Measurements from ENCODE around the gene TPK1. TPM values are rescaled to one million over a fixed set of nuclear protein-coding genes. Genes with fewer than 3 reads are reported as not detected.

TPK1 gene
- total RNA-seq, 6 donors from 2014 or later: 4.2 to 12.3 (median 9.1) TPM

- Histone ChIP-seq H3K9me3 (peaks cover 0 to 7% (median 0%) of the 10 kb centered on the region in 4 donors), H3K27ac (no peak overlapping the region), H3K27me3 (no peaks in the 10 kb centered on the region), H3K4me1 (no peaks in the 10 kb centered on the region), H3K36me3 (no peaks in the 10 kb centered on the region), H3K4me3 (no peak overlapping the region)
- DNase-seq: peak in 1 of 2 donors; percentile 79
- 99% methylated on average over 19 of the region's 24 CpGs; no CpG with 5 or more reads in 1 of the 2 donors for WGBS, 2 donors
- TF ChIP-seq POLR2A (IDR thresholded peaks at IDR 0.05) (no peak), CTCF (IDR thresholded peaks at IDR 0.05) (no peak), POLR2AphosphoS5 (IDR thresholded peaks at IDR 0.05) (no peak), EP300 (IDR thresholded peaks at IDR 0.05) (no peak)
- ATAC-seq (ENCODE audit: low FRiP score in 2 of 2): no peak
These were observed 185.4 kb downstream of the TPK1 start for GRCh38 chr7:144650439-144650838.

- ATAC-seq (ENCODE audit: low FRiP score in 2 of 2) (no peak), DNase-seq (no peak)
- Histone ChIP-seq H3K27me3 (no peaks in the 10 kb centered on the region), H3K4me1 (no peaks in the 10 kb centered on the region), H3K36me3 (no peaks in the 10 kb centered on the region), H3K4me3 (no peak overlapping the region), H3K9me3 (peaks cover 0 to 7% (median 0%) of the 10 kb centered on the region in 4 donors), H3K27ac (no peak overlapping the region)
- 89 to 90% methylated on average over 2 of the region's 2 CpGs for WGBS, 2 donors
- no peak for TF ChIP-seq CTCF (IDR thresholded peaks at IDR 0.05)
- TF ChIP-seq POLR2AphosphoS5 (IDR thresholded peaks at IDR 0.05): no peak
- TF ChIP-seq POLR2A (IDR thresholded peaks at IDR 0.05): no peak
- no peak for TF ChIP-seq EP300 (IDR thresholded peaks at IDR 0.05)
These were observed 186.7 kb downstream of the TPK1 start for GRCh38 chr7:144649120-144649519.

GRCh38 chr7:144641389-144642044 is 194.3 kb downstream of the TPK1 start:
- H3K27ac ChIP-seq: no peak overlapping the region
- DNase-seq (no peak), ATAC-seq (ENCODE audit: low FRiP score in 2 of 2) (no peak)
- no peaks in the 10 kb centered on the region for H3K36me3 ChIP-seq
- no peaks in the 10 kb centered on the region for H3K9me3 ChIP-seq
- WGBS, 2 donors: 75 to 79% methylated on average over 4 of the region's 4 CpGs
- no peaks in the 10 kb centered on the region for H3K4me1 ChIP-seq
- no peak for TF ChIP-seq CTCF (IDR thresholded peaks at IDR 0.05)
- no peak for TF ChIP-seq POLR2A (IDR thresholded peaks at IDR 0.05)
- TF ChIP-seq EP300 (IDR thresholded peaks at IDR 0.05): no peak
- no peak for TF ChIP-seq POLR2AphosphoS5 (IDR thresholded peaks at IDR 0.05)
- no peak overlapping the region for H3K4me3 ChIP-seq
- H3K27me3 ChIP-seq: no peaks in the 10 kb centered on the region

- no peak overlapping the region for H3K4me3 ChIP-seq
- H3K4me1 ChIP-seq: no peaks in the 10 kb centered on the region
- no peaks in the 10 kb centered on the region for H3K9me3 ChIP-seq
- H3K27me3 ChIP-seq: no peaks in the 10 kb centered on the region
- no peak overlapping the region for H3K27ac ChIP-seq
- TF ChIP-seq POLR2A (IDR thresholded peaks at IDR 0.05) (no peak), EP300 (IDR thresholded peaks at IDR 0.05) (no peak), CTCF (IDR thresholded peaks at IDR 0.05) (no peak), POLR2AphosphoS5 (IDR thresholded peaks at IDR 0.05) (no peak)
- 77 to 79% methylated on average over 2 of the region's 2 CpGs for WGBS, 2 donors
- DNase-seq (no peak), ATAC-seq (ENCODE audit: low FRiP score in 2 of 2) (no peak)
- no peaks in the 10 kb centered on the region for H3K36me3 ChIP-seq
These were observed 203.1 kb downstream of the TPK1 start for GRCh38 chr7:144632724-144633123.

- DNase-seq (no peak), ATAC-seq (ENCODE audit: low FRiP score in 2 of 2) (no peak)
- Histone ChIP-seq H3K4me3 (no peak overlapping the region), H3K4me1 (no peaks in the 10 kb centered on the region), H3K27ac (no peak overlapping the region), H3K36me3 (no peaks in the 10 kb centered on the region), H3K27me3 (no peaks in the 10 kb centered on the region), H3K9me3 (no peaks in the 10 kb centered on the region)
- TF ChIP-seq POLR2A (IDR thresholded peaks at IDR 0.05): no peak
These were observed 206.3 kb downstream of the TPK1 start for GRCh38 chr7:144629598-144629997.

All from upper lobe of left lung (tissue), 6 donors.